SK-N-MC (cell line): ENCODE data around the gene GRIA1.

Experiments
- EZH2 ChIP-seq: fragments of 200-600 bp; sonication (generic); IDR thresholded peaks from one replicate; pipeline ENCODE4 v1.6.1; 2017; ENCODE audit warnings: antibody characterized with exemption
- POLR2AphosphoS5 ChIP-seq: IDR thresholded peaks from 2 replicates; pipeline ENCODE4 v1.6.1; 2012; ENCODE audit warnings: mild to moderate bottlenecking, low read depth, low read length, borderline replicate concordance

DNA sequence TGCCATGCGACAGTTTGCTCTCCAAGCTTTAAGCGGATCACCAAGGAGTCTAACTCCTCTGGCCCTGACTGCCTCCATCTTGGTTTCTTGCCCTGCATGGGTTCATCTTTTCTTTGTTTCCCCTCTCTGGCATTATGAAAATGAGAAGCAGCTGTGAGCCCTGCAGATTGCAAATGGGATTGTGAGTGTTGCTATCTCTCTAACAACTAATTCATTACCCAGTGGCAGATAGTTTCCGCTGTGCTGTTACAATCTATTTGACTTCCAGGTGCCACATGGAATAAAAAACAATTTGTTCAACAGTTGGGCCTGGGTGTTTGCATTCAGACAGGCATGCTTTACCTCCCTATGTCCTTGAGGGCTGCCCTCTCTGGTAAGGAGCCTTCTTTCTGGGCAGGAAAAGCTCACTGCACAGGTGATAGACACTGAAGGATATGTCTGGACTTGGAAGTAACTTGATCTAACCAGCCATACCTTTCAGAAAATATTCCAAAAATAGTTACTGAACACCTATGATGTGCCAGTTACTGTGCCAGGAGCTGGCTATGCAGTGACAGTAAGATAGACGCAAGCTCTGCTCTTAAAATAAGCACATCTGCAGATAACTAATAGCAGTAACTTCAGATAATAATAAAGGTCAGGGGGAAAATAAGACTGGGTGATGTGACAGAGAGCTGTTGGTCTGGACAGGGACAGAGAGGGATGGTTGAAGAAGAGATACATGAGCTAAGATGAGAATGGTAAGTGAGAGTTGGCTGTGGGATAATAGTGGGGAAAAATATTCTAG lies 40.1 kb downstream of the GRIA1 start:
- no peak for TF ChIP-seq POLR2AphosphoS5
- TF ChIP-seq EZH2: no peak
